GM18907 (cell line): ENCODE data around the gene PCDHGC3.
"Not testable (repeated sequence)": the region's sequence is repeated elsewhere in the genome, so short reads cannot be mapped to it uniquely, and the experiment has no call there.

ENCODE experiments used
- ATAC-seq: cut with Tn5 transposase; IDR thresholded peaks from one replicate; pipeline ENCODE4 v1.9.1; 2021; ENCODE audit warnings: mild to moderate bottlenecking, moderate library complexity; ENCODE audit not compliant: unreplicated experiment

Gene PCDHGC3

GRCh38 chr5:141475625-141476131 is at the start of gene PCDHGC3:
TSS of gene PCDHGC3 (plus strand) at chr5:141475966. CDS start at chr5:141476117, 151 bp downstream.
- ATAC-seq: peak; percentile 98

GRCh38 chr5:141427783-141428426 is 47.9 kb upstream of the PCDHGC3 start:
- ATAC-seq: no peak

GRCh38 chr5:141430332-141431113 is 45.2 kb upstream of the PCDHGC3 start, which contains the start of gene PCDHGA12:
TSS of gene PCDHGA12 (plus strand) at chr5:141430507. CDS start at chr5:141430760, 253 bp downstream.
- peak; percentile 90 for ATAC-seq

GRCh38 chr5:141431286-141431685 is 44.5 kb upstream of the PCDHGC3 start:
- ATAC-seq: no peak

GRCh38 chr5:141432308-141432707 is 43.5 kb upstream of the PCDHGC3 start:
- ATAC-seq: not testable (repeated sequence)

- not testable (repeated sequence) for ATAC-seq
Measured at GRCh38 chr5:141432726-141433125, 43.0 kb upstream of the PCDHGC3 start.

GRCh38 chr5:141434006-141434405 is 41.8 kb upstream of the PCDHGC3 start:
- no peak for ATAC-seq

GRCh38 chr5:141437221-141437620 is 38.5 kb upstream of the PCDHGC3 start:
- no peak for ATAC-seq

GRCh38 chr5:141439411-141440141 is 36.2 kb upstream of the PCDHGC3 start:
- ATAC-seq: no peak

GRCh38 chr5:141440341-141440740 is 35.4 kb upstream of the PCDHGC3 start:
- ATAC-seq: no peak

- no peak for ATAC-seq
Measured at GRCh38 chr5:141441571-141442170, 34.1 kb upstream of the PCDHGC3 start.

GRCh38 chr5:141465351-141465750 is 10.4 kb upstream of the PCDHGC3 start:
- ATAC-seq: no peak

GRCh38 chr5:141476132-141476911 is 556 bp downstream of the PCDHGC3 start:
- peak; percentile 35 for ATAC-seq

GRCh38 chr5:141477044-141477575 is 1.3 kb downstream of the PCDHGC3 start:
- ATAC-seq: no peak

GRCh38 chr5:141477815-141478214 is 2.0 kb downstream of the PCDHGC3 start:
- ATAC-seq: no peak

GRCh38 chr5:141478321-141478945 is 2.7 kb downstream of the PCDHGC3 start:
- ATAC-seq: no peak

GRCh38 chr5:141479776-141480175 is 4.0 kb downstream of the PCDHGC3 start:
- ATAC-seq: no peak

- no peak for ATAC-seq
Measured at GRCh38 chr5:141483902-141484301, 8.1 kb downstream of the PCDHGC3 start.

- ATAC-seq: no peak
Measured at GRCh38 chr5:141484310-141484640, 8.5 kb downstream of the PCDHGC3 start.
